ENCODE data around the gene SIAE. TPM values are rescaled to one million over a fixed set of nuclear protein-coding genes. Genes with fewer than 3 reads are reported as not detected.

SIAE gene
- total and polyA plus RNA-seq, 10 of the 15 experiments (the other 5 are each of a cell fraction or from before 2014, with no cell fraction given): 0.93 to 6.9 (median 4.2) TPM

DNA sequence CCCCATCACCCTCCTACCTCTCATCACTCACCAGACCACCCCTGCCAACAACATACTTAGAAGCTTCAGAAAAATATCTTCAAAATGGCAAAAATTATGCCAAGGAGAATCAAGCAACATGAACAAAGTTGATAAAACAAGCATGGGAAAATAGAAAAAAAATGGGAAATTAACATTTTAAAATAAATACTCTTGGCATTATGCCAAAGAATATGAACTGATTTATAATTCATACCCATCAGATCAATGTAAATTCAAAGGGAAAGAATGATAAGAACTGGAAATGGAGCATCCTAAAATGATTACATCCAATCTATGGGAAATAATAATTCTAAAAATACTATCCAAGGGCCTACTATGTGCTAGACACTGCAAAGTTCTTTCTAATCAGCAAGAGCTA lies 12.0 kb downstream of the SIAE start:
- intact Hi-C loops (cut with micrococcal nuclease; ENCODE audit: unreplicated experiment): no loop called here
- H3K4me1 ChIP-seq (ENCODE audit: control insufficient read depth, insufficient read depth, low read length): no peaks in the 10 kb centered on the region
- no peak overlapping the region for H3K27ac ChIP-seq (ENCODE audit: control insufficient read depth, insufficient read depth)
- ChIA-PET RAD21 (ENCODE audit: unreplicated experiment) (no interaction called here), CTCF (interaction anchor here (1.2 to 2.9 kb wide), 4 partner anchors 17 to 177 kb away, joined by 3 to 11 read pairs (median 6); no protein-coding TSS in a partner anchor), POLR2A (no interaction called here), SMC1A (ENCODE audit: uncharacterized antibody, unreplicated experiment) (interaction anchor here (1.1 to 1.2 kb wide), 2 partner anchors 17 to 39 kb away, joined by 3 to 5 read pairs; no protein-coding TSS in a partner anchor)
- no peaks in the 10 kb centered on the region for H3K36me3 ChIP-seq (ENCODE audit: control insufficient read depth in 2 of 2, insufficient read depth in 2 of 2, low read length in 1 of 2)
- FAIRE-seq (no peak), ATAC-seq (no peak), DNase-seq (ENCODE audit: low read depth, low spot score) (no peak)
- TF ChIP-seq KAT2A (conservative IDR thresholded peaks at IDR 0.05; ENCODE audit: control insufficient read depth, low read depth, low read length) (no peak), CBFB (IDR thresholded peaks at IDR 0.05; ENCODE audit: low read depth) (no peak), ZNF384 (IDR thresholded peaks at IDR 0.05; ENCODE audit: borderline replicate concordance, low read depth, low read length) (no peak), PML (IDR thresholded peaks at IDR 0.05; ENCODE audit: low read length) (no peak), BCL11A (IDR thresholded peaks at IDR 0.05; ENCODE audit: low read depth, low read length) (no peak), ATF7 (IDR thresholded peaks at IDR 0.05; ENCODE audit: low read depth) (no peak), NR2F1 (conservative IDR thresholded peaks at IDR 0.05) (no peak), YBX1 (IDR thresholded peaks at IDR 0.05) (no peak), TBL1XR1 (IDR thresholded peaks at IDR 0.05; ENCODE audit: low read depth, low read length) (no peak), ESRRA (IDR thresholded peaks at IDR 0.05; ENCODE audit: low read length) (no peak)
- TF ChIP-seq, protein P1, sequence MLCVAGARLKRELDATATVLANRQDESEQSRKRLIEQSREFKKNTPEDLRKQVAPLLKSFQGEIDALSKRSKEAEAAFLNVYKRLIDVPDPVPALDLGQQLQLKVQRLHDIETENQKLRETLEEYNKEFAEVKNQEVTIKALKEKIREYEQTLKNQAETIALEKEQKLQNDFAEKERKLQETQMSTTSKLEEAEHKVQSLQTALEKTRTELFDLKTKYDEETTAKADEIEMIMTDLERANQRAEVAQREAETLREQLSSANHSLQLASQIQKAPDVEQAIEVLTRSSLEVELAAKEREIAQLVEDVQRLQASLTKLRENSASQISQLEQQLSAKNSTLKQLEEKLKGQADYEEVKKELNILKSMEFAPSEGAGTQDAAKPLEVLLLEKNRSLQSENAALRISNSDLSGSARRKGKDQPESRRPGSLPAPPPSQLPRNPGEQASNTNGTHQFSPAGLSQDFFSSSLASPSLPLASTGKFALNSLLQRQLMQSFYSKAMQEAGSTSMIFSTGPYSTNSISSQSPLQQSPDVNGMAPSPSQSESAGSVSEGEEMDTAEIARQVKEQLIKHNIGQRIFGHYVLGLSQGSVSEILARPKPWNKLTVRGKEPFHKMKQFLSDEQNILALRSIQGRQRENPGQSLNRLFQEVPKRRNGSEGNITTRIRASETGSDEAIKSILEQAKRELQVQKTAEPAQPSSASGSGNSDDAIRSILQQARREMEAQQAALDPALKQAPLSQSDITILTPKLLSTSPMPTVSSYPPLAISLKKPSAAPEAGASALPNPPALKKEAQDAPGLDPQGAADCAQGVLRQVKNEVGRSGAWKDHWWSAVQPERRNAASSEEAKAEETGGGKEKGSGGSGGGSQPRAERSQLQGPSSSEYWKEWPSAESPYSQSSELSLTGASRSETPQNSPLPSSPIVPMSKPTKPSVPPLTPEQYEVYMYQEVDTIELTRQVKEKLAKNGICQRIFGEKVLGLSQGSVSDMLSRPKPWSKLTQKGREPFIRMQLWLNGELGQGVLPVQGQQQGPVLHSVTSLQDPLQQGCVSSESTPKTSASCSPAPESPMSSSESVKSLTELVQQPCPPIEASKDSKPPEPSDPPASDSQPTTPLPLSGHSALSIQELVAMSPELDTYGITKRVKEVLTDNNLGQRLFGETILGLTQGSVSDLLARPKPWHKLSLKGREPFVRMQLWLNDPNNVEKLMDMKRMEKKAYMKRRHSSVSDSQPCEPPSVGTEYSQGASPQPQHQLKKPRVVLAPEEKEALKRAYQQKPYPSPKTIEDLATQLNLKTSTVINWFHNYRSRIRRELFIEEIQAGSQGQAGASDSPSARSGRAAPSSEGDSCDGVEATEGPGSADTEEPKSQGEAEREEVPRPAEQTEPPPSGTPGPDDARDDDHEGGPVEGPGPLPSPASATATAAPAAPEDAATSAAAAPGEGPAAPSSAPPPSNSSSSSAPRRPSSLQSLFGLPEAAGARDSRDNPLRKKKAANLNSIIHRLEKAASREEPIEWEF (IDR thresholded peaks at IDR 0.05; ENCODE audit: insufficient replicate concordance, low read depth, low read length): no peak
- TF ChIP-seq, protein P2, sequence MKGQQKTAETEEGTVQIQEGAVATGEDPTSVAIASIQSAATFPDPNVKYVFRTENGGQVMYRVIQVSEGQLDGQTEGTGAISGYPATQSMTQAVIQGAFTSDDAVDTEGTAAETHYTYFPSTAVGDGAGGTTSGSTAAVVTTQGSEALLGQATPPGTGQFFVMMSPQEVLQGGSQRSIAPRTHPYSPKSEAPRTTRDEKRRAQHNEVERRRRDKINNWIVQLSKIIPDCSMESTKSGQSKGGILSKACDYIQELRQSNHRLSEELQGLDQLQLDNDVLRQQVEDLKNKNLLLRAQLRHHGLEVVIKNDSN (IDR thresholded peaks at IDR 0.05; ENCODE audit: borderline replicate concordance, extremely low read length, insufficient read depth, low read depth, low read length): no peak
- no peaks in the 10 kb centered on the region for H3K79me2 ChIP-seq (ENCODE audit: control insufficient read depth, insufficient read depth, low read length)
- no peak overlapping the region for H3K4me2 ChIP-seq (ENCODE audit: control insufficient read depth, insufficient read depth)
- H3K9me3 ChIP-seq (replicated peaks; ENCODE audit: control insufficient read depth, insufficient read depth, low read length): no peaks in the 10 kb centered on the region
- H2AFZ ChIP-seq (ENCODE audit: control insufficient read depth, low read depth, low read length): no peak overlapping the region
- BruUV-seq (replicated peaks): no TSS peak
- no peaks in the 10 kb centered on the region for H4K20me1 ChIP-seq (ENCODE audit: control insufficient read depth, insufficient read depth)
- H3K9ac ChIP-seq (ENCODE audit: control insufficient read depth, insufficient read depth, low read length): no peak overlapping the region
- no peaks in the 10 kb centered on the region for H3K27me3 ChIP-seq (replicated peaks in 1 of 2; ENCODE audit: control insufficient read depth in 2 of 2, insufficient read depth in 2 of 2, low read length in 1 of 2)
- in situ Hi-C loops (cut with MboI): no loop called here
- H3K4me3 ChIP-seq: no peak overlapping the region
